GM23338 (cell line): ENCODE measurements around the gene APC2. TPM values are rescaled to one million over a fixed set of nuclear protein-coding genes. Genes with fewer than 3 reads are reported as not detected.

ENCODE experiments used
- ATAC-seq: fragments of 200-7000 bp; cut with Tn5 transposase; 3 replicates; pipeline ENCODE4 v1.9.1; 2020
- DNase-seq: peaks from one replicate; pipeline ENCODE4 v3.0.0-alpha.2; 2015; ENCODE audit warnings: low spot score
- H2AFZ ChIP-seq: fragments of 200-600 bp; sonication (generic); 2 replicates; pipeline ENCODE4 v1.8.0; 2016; ENCODE audit warnings: antibody characterized with exemption, mild to moderate bottlenecking, moderate library complexity
- H3F3A ChIP-seq: fragments of 200-600 bp; sonication (generic); replicated peaks from 2 replicates; pipeline ENCODE4 v1.8.0; 2017; ENCODE audit warnings: antibody characterized with exemption, mixed run types, low read depth
- H3K27ac ChIP-seq: fragments of 200-600 bp; sonication (generic); 2 replicates; pipeline ENCODE4 v1.6.1; 2016; ENCODE audit warnings: low read depth
- H3K27me3 ChIP-seq: fragments of 200-600 bp; sonication (generic); 2 replicates; pipeline ENCODE4 v1.8.0; 2016; ENCODE audit warnings: mild to moderate bottlenecking, mixed run types, moderate library complexity; ENCODE audit not compliant: insufficient read depth
- H3K36me3 ChIP-seq: fragments of 200-600 bp; sonication (generic); 2 replicates; pipeline ENCODE4 v1.8.0; 2016; ENCODE audit warnings: mild to moderate bottlenecking; ENCODE audit not compliant: insufficient read depth
- H3K4me1 ChIP-seq: fragments of 200-600 bp; sonication (generic); 2 replicates; pipeline ENCODE4 v1.8.0; 2016; ENCODE audit warnings: mild to moderate bottlenecking, moderate library complexity; ENCODE audit not compliant: insufficient read depth
- H3K4me2 ChIP-seq: fragments of 200-600 bp; sonication (generic); 2 replicates; pipeline ENCODE4 v1.7.1; 2017; ENCODE audit warnings: mixed run types
- H3K4me3 ChIP-seq: fragments of 200-600 bp; sonication (generic); 2 replicates; pipeline ENCODE4 v1.6.1; 2016; ENCODE audit warnings: mixed run types
- H3K79me2 ChIP-seq: fragments of 200-600 bp; sonication (generic); replicated peaks from 2 replicates; pipeline ENCODE4 v1.8.0; 2017; ENCODE audit warnings: mild to moderate bottlenecking; ENCODE audit not compliant: insufficient read depth
- H3K9me2 ChIP-seq: fragments of 200-600 bp; sonication (generic); 2 replicates; pipeline ENCODE4 v1.8.0; 2017; ENCODE audit not compliant: insufficient read depth
- H4K20me1 ChIP-seq: fragments of 200-600 bp; sonication (generic); replicated peaks from 2 replicates; pipeline ENCODE4 v1.8.0; 2017; ENCODE audit warnings: mild to moderate bottlenecking; ENCODE audit not compliant: insufficient read depth
- H3K27ac Mint-ChIP-seq: 2 replicates; pipeline ENCODE4 v1.8.0; 2020; ENCODE audit warnings: inconsistent platforms, mild to moderate bottlenecking, moderate library complexity, mixed read lengths
- H3K27me3 Mint-ChIP-seq: 3 replicates; pipeline ENCODE4 v1.8.0; 2022; ENCODE audit warnings: low read depth, mild to moderate bottlenecking, moderate library complexity, mixed read lengths, inconsistent platforms; ENCODE audit not compliant: insufficient read depth, poor library complexity
- H3K36me3 Mint-ChIP-seq: 3 replicates; pipeline ENCODE4 v1.8.0; 2021; ENCODE audit warnings: low read depth, mild to moderate bottlenecking, inconsistent platforms, moderate library complexity, mixed read lengths
- H3K4me1 Mint-ChIP-seq: 3 replicates; pipeline ENCODE4 v1.8.0; 2020; ENCODE audit warnings: mild to moderate bottlenecking, inconsistent platforms, mixed read lengths
- H3K4me3 Mint-ChIP-seq: 3 replicates; pipeline ENCODE4 v1.8.0; 2021; ENCODE audit warnings: moderate library complexity, mild to moderate bottlenecking, inconsistent platforms, mixed read lengths
- H3K9me3 Mint-ChIP-seq: 3 replicates; pipeline ENCODE4 v1.8.0; 2020; ENCODE audit warnings: moderate library complexity, mild to moderate bottlenecking, inconsistent platforms, mixed read lengths
- CREB1 ChIP-seq: fragments of 250-450 bp; sonication (Bioruptor Pico); IDR thresholded peaks from 2 replicates; pipeline ENCODE4 v1.5.0; 2020; ENCODE audit warnings: low read depth, mild to moderate bottlenecking, moderate library complexity
- CTCF ChIP-seq, 2 experiments: fragments of 200-600 bp in 1 of 2; sonication (generic) in 1 of 2; conservative IDR thresholded peaks; 2 replicates each; pipeline versions ENCODE4 v1.5.1 to v1.6.1; 2016 to 2017; ENCODE audit warnings: antibody characterized with exemption in 2 of 2, low read depth in 2 of 2, mild to moderate bottlenecking in 2 of 2, moderate library complexity in 1 of 2
- EZH2 ChIP-seq: fragments of 200-600 bp; sonication (generic); IDR thresholded peaks from one replicate; pipeline ENCODE4 v1.8.0; 2017; ENCODE audit warnings: antibody characterized with exemption, mild to moderate bottlenecking, low read depth; ENCODE audit not compliant: unreplicated experiment
- JUNB ChIP-seq: IDR thresholded peaks from one replicate; pipeline ENCODE4 v1.6.1; 2016; ENCODE audit warnings: antibody characterized with exemption; ENCODE audit not compliant: unreplicated experiment
- NANOG ChIP-seq: IDR thresholded peaks from 2 replicates; pipeline ENCODE4 v1.6.1; 2016; ENCODE audit warnings: antibody characterized with exemption, borderline replicate concordance
- POLR2AphosphoS5 ChIP-seq: IDR thresholded peaks from 2 replicates; pipeline ENCODE4 v1.6.1; 2016; ENCODE audit warnings: antibody characterized with exemption, low read depth
- REST ChIP-seq: IDR thresholded peaks from one replicate; pipeline ENCODE4 v1.6.1; 2018; ENCODE audit warnings: antibody characterized with exemption; ENCODE audit not compliant: unreplicated experiment
- STAT1 ChIP-seq: IDR thresholded peaks from one replicate; pipeline ENCODE4 v1.6.1; 2016; ENCODE audit warnings: antibody characterized with exemption; ENCODE audit not compliant: unreplicated experiment
- ZNF114 ChIP-seq: fragments of 250-450 bp; sonication (Bioruptor Pico); IDR thresholded peaks from 2 replicates; pipeline ENCODE4 v1.5.0; 2020; ENCODE audit warnings: mild to moderate bottlenecking, moderate library complexity
- ZNF331 ChIP-seq: fragments of 250-450 bp; sonication (Bioruptor Pico); IDR thresholded peaks from 2 replicates; pipeline ENCODE4 v1.5.0; 2020; ENCODE audit warnings: low read depth, mild to moderate bottlenecking, moderate library complexity
- ZNF462 ChIP-seq: fragments of 250-450 bp; sonication (Bioruptor Pico); IDR thresholded peaks from 2 replicates; pipeline ENCODE4 v1.5.0; 2020; ENCODE audit warnings: mild to moderate bottlenecking, moderate library complexity
- polyA plus RNA-seq: library from polyadenylated mRNA; unstranded; fragments of >200 nt; fragmentation: Nextera tagmentation; extraction: Ambion mirVana; gene quantifications from 2 replicates; pipeline ENCODE4 v1.2.1, GENCODE V29; 2016
- total RNA-seq: library from RNA; depleted of rRNA; stranded (reverse); fragments of >200 nt; shearing (Covaris generic); gene quantifications from 2 replicates; pipeline ENCODE4 v1.2.3, GENCODE V29; 2014

APC2 gene
- total and polyA plus RNA-seq, 2 experiments from 2014 or later: 1.4 to 18.3 TPM

GRCh38 chr19:1494115-1494815 lies 44.3 kb downstream of the APC2 start (continued):
- no peak for TF ChIP-seq REST
- TF ChIP-seq STAT1: no peak

- Histone ChIP-seq H3K4me2 (no peak overlapping the region), H4K20me1 (no peaks in the 10 kb centered on the region), H3K9me2 (no peaks in the 10 kb centered on the region), H2AFZ (no peak overlapping the region), H3F3A (no peaks in the 10 kb centered on the region), H3K27me3 (peaks cover 14% of the 10 kb centered on the region), H3K4me1 (no peaks in the 10 kb centered on the region), H3K36me3 (no peaks in the 10 kb centered on the region), H3K79me2 (no peaks in the 10 kb centered on the region), H3K27ac (no peak overlapping the region), H3K4me3 (no peak overlapping the region)
- peaks cover 24% of the 10 kb centered on the region for H3K27me3 Mint-ChIP-seq
- H3K4me1 Mint-ChIP-seq: peaks cover 5% of the 10 kb centered on the region
- no peak for ATAC-seq
- H3K4me3 Mint-ChIP-seq: no peak overlapping the region
- H3K27ac Mint-ChIP-seq: no peak overlapping the region
- no peak for DNase-seq
- peaks cover 8% of the 10 kb centered on the region; the same call in 2 of the 3 replicates for H3K9me3 Mint-ChIP-seq
- no peaks in the 10 kb centered on the region; the same call in 2 of the 3 replicates for H3K36me3 Mint-ChIP-seq
- TF ChIP-seq NANOG: no peak
- TF ChIP-seq CREB1: no peak
- TF ChIP-seq EZH2: no peak
- no peak for TF ChIP-seq STAT1
- no peak for TF ChIP-seq POLR2AphosphoS5
- no peak for TF ChIP-seq CTCF (conservative IDR thresholded peaks at IDR 0.05; ENCODE audit: low read depth in 2 of 2)
- TF ChIP-seq ZNF114 (CRISPR knock-in tag): no peak
- TF ChIP-seq ZNF462 (CRISPR knock-in tag): no peak
- TF ChIP-seq ZNF331 (CRISPR knock-in tag): no peak
- no peak for TF ChIP-seq JUNB
These were observed 45.3 kb downstream of the APC2 start for GRCh38 chr19:1495051-1495798.
